Fibroblast of lung (primary cell): ENCODE results near the gene CDCA4. TPM values are rescaled to one million over a fixed set of nuclear protein-coding genes. Genes with fewer than 3 reads are reported as not detected.

Experiments used
- DNase-seq, 2 donors: peaks; one replicate each; pipeline versions ENCODE4 v3.0.0 to v3.0.0-alpha.2; 2010; ENCODE audit warnings: low read depth in 2 of 2
- H2AFZ ChIP-seq: 2 replicates; pipeline ENCODE4 v1.5.1; 2012; ENCODE audit warnings: low read length, control low read depth, inconsistent platforms
- H3K27ac ChIP-seq: 2 replicates; pipeline ENCODE4 v1.5.1; 2011; ENCODE audit warnings: low read length, control low read depth; ENCODE audit not compliant: insufficient read depth
- H3K27me3 ChIP-seq: 2 replicates; pipeline ENCODE4 v1.5.1; 2011; ENCODE audit warnings: mild to moderate bottlenecking, low read length; ENCODE audit not compliant: control insufficient read depth, insufficient read depth
- H3K36me3 ChIP-seq: 2 replicates; pipeline ENCODE4 v1.5.1; 2011; ENCODE audit warnings: low read length; ENCODE audit not compliant: control insufficient read depth, insufficient read depth
- H3K4me1 ChIP-seq: 2 replicates; pipeline ENCODE4 v1.5.1; 2011; ENCODE audit warnings: low read length; ENCODE audit not compliant: control insufficient read depth, insufficient read depth; ENCODE audit errors: extremely low read depth
- H3K4me2 ChIP-seq: 2 replicates; pipeline ENCODE4 v1.5.1; 2011; ENCODE audit warnings: low read length, control low read depth; ENCODE audit not compliant: insufficient read depth; ENCODE audit errors: extremely low read depth
- H3K4me3 ChIP-seq, 4 experiments: fragments of 200-600 bp in 1 of 4; sonication (generic) in 1 of 4; replicated peaks in 1 of 4; 2 replicates each; pipeline ENCODE4 v1.5.1; 2011 to 2016; ENCODE audit warnings: low read length in 4 of 4, low read depth in 3 of 4, mild to moderate bottlenecking in 3 of 4, control low read depth in 2 of 4, inconsistent platforms in 1 of 4, mixed read lengths in 1 of 4; ENCODE audit not compliant: insufficient read depth in 1 of 4; ENCODE audit errors: control extremely low read depth in 1 of 4
- H3K79me2 ChIP-seq: 2 replicates; pipeline ENCODE4 v1.5.1; 2012; ENCODE audit warnings: mild to moderate bottlenecking, low read length, inconsistent platforms; ENCODE audit not compliant: control insufficient read depth, insufficient read depth
- H3K9ac ChIP-seq: 2 replicates; pipeline ENCODE4 v1.5.1; 2011; ENCODE audit warnings: mild to moderate bottlenecking, low read length, control low read depth; ENCODE audit not compliant: insufficient read depth
- H3K9me3 ChIP-seq: 2 replicates; pipeline ENCODE4 v1.5.1; 2012; ENCODE audit warnings: low read depth, low read length; ENCODE audit not compliant: control insufficient read depth, insufficient read depth
- H4K20me1 ChIP-seq: 2 replicates; pipeline ENCODE4 v1.5.1; 2011; ENCODE audit warnings: low read length; ENCODE audit not compliant: control insufficient read depth, insufficient read depth; ENCODE audit errors: extremely low read depth
- CTCF ChIP-seq, 2 donors: IDR thresholded peaks in 1 of 2; conservative IDR thresholded peaks in 1 of 2; 1 replicate in 1 of 2; 2 replicates in 1 of 2; pipeline ENCODE4 v1.5.1; 2011 to 2012; ENCODE audit warnings: low read length in 2 of 2, control low read depth in 1 of 2, inconsistent platforms in 1 of 2, low read depth in 1 of 2, mild to moderate bottlenecking in 1 of 2
- EZH2 ChIP-seq: IDR thresholded peaks from 2 replicates; pipeline ENCODE4 v1.5.1; 2012; ENCODE audit warnings: low read length, control low read depth, mild to moderate bottlenecking; ENCODE audit errors: missing control alignments
- polyA plus RNA-seq, 2 donors: library from polyadenylated mRNA; depleted of rRNA in 1 of 2; stranded (reverse) in 1 of 2; unstranded in 1 of 2; fragments of >200 nt; gene quantifications; 2 replicates each; pipeline ENCODE4 v1.2.1, GENCODE V29; 2011 to 2012; ENCODE audit warnings: missing spikeins in 1 of 2
- total RNA-seq: library from RNA; depleted of rRNA; stranded (reverse); fragments of >200 nt; gene quantifications from 2 replicates; pipeline ENCODE4 v1.2.1, GENCODE V29; 2014

The CDCA4 gene
- total and polyA plus RNA-seq, 2 donors (not counting 1 experiment from before 2014, with no cell fraction given) = 7.9 to 8.0 TPM

- Histone ChIP-seq H3K27me3 (no peaks in the 10 kb centered on the region), H2AFZ (no peak overlapping the region), H3K4me2 (no peak overlapping the region), H3K4me3 (no peak overlapping the region), H3K4me1 (peaks cover 9% of the 10 kb centered on the region), H3K27ac (no peak overlapping the region), H3K79me2 (no peaks in the 10 kb centered on the region), H4K20me1 (no peaks in the 10 kb centered on the region), H3K9ac (no peak overlapping the region), H3K9me3 (no peaks in the 10 kb centered on the region), H3K36me3 (no peaks in the 10 kb centered on the region)
- DNase-seq = no peak
- TF ChIP-seq CTCF (conservative IDR thresholded peaks at IDR 0.05 in 1 of 2, IDR thresholded peaks at IDR 0.05 in 1 of 2; ENCODE audit: low read depth in 1 of 2, low read length in 2 of 2) (no peak), EZH2 (no peak)
Measured at GRCh38 chr14:104981699-104982541, 39.0 kb downstream of the CDCA4 start.

DNA sequence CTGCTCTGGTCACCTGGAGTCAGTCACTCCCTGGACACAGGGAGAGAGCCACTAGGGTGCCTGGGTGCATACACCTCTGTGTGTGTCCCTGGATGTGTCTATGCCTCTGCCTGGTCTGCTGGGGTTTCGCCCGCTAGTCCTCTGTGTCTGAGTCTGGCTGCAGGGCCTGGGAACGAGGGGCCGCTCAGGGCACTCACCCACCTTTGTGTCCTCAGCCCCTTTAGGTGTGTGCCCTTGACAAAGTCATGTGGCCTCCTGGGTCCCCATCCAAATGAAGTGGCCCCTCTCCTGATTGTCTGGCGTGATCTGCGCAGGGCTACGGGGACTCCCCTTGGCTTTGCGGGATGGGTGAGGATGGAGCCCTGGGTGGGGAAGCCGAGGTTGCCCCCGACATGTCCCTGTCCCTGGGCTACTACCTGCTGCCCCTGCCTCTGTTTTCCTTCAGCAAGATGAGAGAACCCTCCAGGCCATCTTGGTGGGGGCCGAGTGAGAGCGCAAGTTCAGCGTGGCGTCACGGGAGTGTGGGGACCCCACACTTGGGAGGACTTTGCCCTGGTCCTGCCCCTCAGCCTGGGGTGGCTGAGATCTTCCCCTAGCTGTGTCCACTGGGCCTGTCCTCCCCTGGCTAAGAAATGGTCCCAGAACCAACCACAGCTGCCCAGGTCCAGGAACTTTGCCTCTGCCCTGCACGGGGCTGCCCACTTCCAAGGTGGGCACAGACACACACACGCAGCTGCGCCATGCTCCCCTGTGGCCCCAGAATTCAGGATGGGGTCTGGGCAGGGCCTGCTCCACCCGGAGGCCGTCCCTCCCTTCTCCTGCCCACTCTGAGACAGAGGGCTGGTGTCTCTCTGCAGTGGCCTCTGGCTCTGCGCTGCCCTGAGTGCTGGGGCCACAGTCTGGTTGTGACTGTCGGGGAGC lies 40.0 kb downstream of the CDCA4 start:
- Histone ChIP-seq H3K27me3 (no peaks in the 10 kb centered on the region), H2AFZ (no peak overlapping the region), H3K4me2 (no peak overlapping the region), H3K4me3 (no peak overlapping the region), H4K20me1 (no peaks in the 10 kb centered on the region), H3K9ac (no peak overlapping the region), H3K9me3 (no peaks in the 10 kb centered on the region), H3K36me3 (no peaks in the 10 kb centered on the region), H3K27ac (no peak overlapping the region), H3K4me1 (peaks cover 8% of the 10 kb centered on the region), H3K79me2 (no peaks in the 10 kb centered on the region)
- no peak for DNase-seq
- TF ChIP-seq EZH2 = no peak
- TF ChIP-seq CTCF (conservative IDR thresholded peaks at IDR 0.05 in 1 of 2, IDR thresholded peaks at IDR 0.05 in 1 of 2; ENCODE audit: low read depth in 1 of 2, low read length in 2 of 2) = no peak
